ENCODE results near the gene AGPAT1.

The AGPAT1 gene

DNA sequence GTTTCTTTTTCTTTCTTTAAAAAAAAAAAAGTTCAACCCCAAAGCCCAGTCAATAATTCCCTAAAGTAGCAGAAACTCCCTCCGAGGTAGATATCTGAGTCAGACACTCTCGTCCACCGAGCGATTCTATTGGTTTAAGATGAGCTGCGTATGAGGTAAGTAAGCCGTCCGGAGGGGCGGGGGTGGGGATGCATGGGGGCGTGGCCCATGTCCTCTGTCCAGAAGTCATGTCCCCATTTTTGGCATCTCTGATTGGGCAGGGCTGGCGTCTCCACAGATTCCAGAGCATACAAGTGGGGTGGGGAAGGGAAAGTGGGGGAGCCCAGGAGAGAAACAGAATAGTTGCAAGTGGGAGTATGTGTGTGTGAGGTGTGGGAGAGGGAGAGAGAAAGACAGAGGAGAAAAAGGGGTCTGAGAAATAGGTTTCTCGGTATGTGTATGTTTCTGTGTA lies 9.8 kb upstream of the AGPAT1 start:
- peak; percentile 76 for DNase-seq

DNA sequence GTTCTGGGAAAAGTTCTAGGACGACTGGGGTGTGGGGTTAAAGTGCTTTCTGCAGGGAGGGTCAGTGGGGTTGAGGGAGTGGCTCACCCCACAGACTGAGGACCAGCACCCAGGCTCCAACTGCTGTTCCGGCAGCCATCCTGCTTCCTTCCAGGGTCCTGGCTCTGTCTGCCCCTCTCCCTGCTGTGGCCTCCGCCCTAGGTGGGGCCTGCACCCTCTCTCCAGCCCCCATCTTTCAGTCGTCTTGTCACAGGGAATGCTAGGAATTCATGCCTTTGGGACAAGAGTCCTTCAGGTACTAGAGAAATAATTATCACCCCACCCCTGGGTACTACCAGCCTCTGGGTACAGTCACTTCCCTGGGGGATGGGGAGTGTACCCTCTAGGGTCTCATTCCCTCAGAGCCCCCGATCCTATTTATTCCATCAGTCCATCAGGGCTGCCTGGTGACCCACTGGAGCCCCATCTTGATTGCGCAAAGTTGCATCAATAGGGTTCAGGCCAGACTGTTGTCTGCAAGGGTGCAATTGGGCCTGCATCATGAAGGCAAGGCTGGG lies 8.3 kb upstream of the AGPAT1 start, which contains the start of gene AGER:
Gene AGER (minus strand): TSS at position 170 of the 557 bp plus-strand sequence. CDS start 31 bp downstream, at position 139.
- no peak for DNase-seq

DNA sequence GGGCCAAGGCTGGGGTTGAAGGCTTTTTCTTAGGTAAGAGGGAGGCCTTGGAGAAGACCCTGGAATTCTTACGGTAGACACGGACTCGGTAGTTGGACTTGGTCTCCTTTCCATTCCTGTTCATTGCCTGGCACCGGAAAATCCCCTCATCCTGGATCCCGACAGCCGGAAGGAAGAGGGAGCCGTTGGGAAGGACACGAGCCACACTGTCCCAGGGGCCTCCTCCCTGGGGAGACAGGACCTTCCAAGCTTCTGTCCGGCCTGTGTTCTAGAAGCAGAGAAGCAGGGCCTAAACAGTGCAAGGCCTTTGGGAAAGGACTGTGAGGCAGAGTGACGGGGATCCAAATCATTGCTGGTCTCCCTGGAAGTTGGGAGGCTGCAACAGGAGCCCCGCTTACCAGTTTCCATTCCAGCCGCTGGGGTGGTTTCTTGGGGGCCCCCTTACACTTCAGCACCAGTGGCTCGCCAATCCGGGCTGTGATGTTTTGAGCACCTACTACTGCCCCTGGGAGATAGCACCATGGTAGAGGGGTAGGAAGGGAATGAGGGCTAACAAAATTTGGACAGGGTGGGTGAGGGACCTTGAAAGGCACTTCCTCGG lies 7.7 kb upstream of the AGPAT1 start:
- no peak for DNase-seq

DNA sequence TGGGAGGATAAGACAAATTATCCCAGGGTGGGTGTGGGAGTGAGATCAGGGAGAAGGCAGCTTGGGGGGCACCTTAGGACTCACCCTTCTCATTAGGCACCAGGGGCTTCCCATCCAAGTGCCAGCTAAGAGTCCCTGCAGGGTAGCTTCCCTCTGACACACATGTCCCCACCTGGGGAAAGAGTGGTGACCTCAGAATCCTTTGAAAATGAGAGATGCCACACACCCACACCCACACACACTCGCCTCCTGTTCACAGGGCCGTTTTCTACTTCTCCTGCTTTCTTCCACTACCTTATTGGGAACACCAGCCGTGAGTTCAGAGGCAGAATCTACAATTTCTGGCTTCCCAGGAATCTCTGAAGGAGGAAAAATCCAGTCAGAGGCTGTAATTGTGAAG lies 7.1 kb upstream of the AGPAT1 start:
- no peak for DNase-seq

- no peak for DNase-seq
Observed at GRCh38 chr6:32182555-32182981, 6.7 kb upstream of the AGPAT1 start.

GRCh38 chr6:32181915-32182529 lies 6.1 kb upstream of the AGPAT1 start:
- DNase-seq = no peak

DNA sequence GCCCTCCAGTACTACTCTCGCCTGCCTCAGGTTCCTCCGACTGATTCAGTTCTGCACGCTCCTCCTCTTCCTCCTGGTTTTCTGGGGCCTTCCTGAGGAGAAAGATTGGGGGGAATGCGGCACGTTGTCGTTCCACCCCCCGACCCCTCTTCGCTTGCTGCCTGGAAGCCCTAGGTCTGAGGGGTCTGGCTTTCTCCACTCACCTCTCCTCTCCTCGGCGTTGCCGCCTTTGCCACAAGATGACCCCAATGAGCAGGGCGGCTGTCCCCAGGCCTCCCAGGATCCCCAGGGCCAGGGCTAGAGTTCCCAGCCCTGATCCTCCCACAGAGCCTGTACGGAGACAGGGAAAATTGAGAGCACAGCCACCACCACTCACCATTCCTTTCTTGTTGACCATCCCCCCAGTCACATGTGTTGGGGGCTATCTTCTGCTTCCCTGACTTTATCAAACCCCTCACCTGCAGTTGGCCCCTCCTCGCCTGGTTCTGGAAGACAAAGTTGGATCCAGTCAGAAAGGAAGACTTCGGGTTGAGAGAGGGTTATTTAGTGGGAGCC lies 5.3 kb upstream of the AGPAT1 start:
- no peak for DNase-seq

DNA sequence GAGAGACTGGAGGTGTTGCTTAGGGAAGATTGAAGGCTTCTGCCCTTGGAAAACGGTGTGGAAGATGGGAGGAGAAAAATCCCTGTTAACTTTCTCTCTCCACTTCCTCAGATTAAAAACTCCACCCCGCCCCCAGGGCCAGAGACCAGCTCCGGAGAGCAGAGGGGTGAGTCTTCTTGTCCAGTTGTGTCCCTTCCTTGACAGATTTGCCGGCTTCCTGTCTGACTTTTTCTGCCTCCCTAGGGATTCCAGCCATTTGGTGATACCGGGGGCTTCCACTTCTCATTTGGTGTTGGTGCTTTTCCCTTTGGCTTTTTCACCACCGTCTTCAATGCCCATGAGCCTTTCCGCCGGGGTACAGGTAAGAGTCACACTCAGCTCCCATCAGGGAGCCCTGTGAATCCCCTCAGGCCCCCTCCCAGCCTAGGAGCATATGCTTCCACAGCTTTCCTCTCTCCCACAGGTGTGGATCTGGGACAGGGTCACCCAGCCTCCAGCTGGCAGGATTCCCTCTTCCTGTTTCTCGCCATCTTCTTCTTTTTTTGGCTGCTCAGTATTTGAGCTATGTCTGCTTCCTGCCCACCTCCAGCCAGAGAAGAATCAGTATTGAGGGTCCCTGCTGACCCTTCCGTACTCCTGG lies 4.0 kb upstream of the AGPAT1 start:
- no peak for DNase-seq

DNA sequence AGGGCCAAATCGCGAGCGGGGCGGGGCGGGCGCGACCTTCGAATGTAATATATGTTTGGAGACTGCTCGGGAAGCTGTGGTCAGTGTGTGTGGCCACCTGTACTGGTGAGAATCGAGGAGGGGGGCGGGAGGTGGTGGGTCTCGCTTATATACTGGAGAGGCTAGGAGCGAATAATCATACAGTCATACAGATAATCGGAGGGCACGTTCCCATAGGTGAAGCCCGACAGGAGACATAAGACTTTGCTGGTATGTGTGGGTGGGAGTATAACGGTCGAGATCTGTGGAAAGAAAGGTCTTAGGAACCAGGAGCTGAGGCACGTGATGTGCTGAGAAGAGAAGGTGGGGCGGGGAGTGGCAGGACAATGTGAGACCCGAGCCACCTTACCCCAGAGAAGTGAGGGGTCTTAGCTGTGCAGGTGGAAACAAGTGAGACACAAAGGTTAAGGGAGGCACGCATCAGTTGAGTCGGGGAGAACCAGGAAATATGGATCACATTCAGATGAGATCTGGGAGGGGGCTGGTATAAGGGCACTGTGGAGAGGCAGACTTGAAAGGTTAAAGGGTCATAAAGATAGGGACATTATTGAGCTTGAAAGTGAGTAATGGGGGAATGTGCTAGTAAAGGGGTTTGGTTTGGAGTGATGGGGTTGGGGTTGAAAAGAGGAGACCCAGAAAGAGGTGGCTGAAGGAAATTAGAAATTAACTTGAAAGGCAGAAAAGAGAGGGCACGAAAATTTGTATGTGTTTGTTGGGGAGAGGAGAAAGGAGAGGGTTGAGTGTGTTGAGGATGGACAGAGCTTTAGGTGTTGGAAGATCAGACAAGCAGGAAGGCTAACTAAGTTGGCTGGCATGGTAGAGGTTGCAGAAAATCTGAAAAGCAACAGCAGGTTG lies 2.9 kb upstream of the AGPAT1 start:
- DNase-seq = no peak

GRCh38 chr6:32177788-32178546 lies 2.1 kb upstream of the AGPAT1 start, which contains the start of gene RNF5:
Gene RNF5 (plus strand): TSS chr6:32178405. CDS start chr6:32178512, 107 bp downstream.
- peak; percentile 99 for DNase-seq

- DNase-seq = peak; percentile 69
Observed at GRCh38 chr6:32177183-32177787, 1.4 kb upstream of the AGPAT1 start.

- DNase-seq = no peak
Observed at GRCh38 chr6:32176476-32177182, 745 bp upstream of the AGPAT1 start.

DNA sequence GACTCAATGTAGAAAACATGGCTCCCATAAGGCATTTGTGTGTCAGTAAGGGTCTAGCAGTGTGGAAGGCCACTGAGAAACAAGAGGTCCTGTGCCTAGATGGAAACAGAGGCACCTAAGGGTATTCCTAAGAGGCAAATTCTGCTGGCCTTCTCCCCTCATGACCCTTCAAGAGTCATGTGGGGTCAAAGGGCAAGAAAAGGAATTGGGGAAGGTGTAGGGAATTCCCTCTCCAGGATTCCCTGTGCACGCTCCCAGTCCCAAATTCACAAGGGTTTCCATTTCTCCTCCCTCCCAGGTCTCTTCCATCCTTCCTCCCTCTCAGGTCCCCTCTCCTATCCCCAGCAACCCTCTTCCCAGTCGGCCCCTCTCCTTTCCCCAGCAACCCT lies 568 bp downstream of the AGPAT1 start:
- DNase-seq = no peak

DNA sequence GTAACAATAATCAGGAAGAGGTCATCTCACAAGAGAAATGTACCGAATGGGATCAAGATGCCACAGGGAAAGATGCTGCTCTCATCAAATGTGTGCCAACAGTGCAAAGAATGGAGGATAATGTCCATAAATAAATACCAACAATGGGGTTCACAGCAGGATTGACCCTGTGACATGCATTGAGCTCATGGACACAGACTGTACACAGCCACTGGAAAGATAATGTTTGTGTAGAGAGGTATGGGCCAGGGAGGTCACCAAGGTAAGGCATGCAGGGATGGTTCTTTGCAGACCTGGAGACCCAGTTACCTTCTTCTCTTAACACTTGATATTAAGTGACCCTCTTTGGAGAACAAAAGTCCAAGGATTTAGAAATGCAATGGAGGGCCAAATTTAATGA lies 1.5 kb downstream of the AGPAT1 start:
- no peak for DNase-seq

DNA sequence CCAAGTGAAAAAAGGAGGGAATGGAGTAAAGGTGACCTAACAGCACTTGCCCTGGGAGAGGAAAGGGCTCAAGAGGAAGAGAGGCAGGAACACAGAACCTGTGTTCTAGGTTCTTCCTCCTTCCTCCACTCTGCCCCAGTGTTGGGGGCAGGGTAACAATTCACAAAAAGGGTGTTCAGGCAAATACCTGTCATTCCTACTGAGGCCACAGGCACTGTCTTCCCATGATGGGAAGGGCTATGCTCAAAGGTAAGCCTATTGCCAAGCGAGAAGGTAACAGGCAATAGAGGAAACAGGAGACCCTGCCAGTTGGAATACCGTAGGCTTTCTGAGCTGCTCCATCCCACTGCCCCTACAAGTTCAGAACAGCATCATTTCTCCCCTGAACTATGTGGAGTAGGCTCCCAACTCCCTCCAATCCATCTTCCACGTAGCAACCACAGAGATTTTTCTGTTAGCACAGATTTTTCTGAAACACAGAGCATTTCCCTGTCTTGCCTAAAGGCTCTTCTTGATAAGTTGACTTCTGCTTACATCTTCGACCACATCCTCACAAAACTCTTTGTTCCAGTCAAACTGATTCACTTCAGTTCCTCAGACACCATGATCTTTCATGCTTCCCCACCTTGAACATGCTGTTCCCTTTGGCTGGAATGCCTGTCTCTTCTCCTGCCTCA lies 2.7 kb downstream of the AGPAT1 start:
- DNase-seq = no peak

DNA sequence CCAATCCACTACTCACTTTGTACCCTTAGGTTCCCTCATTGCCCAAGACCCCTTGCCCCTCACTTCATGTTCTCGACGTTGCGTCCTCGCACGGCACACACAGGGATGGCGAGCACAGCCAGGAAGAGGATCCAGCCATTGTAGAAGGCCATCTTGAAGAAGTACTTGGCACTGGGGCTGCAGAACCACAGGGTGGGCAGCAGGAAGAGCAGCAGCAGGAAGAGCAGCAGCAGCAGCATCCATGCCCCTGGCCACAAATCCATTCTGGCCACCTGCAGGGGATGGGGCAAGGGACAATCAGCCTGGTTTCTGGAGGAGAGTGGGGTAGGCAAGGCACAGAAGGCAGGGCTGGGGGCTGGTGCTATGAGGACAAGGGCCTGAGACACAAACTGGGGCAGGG lies 4.7 kb downstream of the AGPAT1 start:
- DNase-seq = no peak

DNA sequence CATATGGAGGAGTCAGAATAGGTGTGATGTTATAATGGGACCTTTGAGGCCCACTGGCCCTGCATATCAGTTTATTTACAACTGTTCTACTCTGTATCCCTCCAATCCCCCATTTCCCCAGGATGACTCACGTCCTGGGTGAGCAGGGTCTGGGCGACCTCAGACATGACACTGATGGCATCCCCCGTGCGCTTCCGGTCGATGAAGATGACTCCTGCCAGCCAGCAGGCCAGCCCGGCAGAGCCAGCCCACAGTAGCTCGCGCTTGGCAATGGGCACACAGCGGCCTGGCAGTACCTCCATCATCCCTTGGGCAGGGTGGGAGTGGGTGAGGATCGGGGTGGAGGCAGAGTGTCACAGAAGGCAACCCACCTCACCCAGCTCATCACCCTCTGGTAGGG lies 5.6 kb downstream of the AGPAT1 start:
- DNase-seq = no peak

DNA sequence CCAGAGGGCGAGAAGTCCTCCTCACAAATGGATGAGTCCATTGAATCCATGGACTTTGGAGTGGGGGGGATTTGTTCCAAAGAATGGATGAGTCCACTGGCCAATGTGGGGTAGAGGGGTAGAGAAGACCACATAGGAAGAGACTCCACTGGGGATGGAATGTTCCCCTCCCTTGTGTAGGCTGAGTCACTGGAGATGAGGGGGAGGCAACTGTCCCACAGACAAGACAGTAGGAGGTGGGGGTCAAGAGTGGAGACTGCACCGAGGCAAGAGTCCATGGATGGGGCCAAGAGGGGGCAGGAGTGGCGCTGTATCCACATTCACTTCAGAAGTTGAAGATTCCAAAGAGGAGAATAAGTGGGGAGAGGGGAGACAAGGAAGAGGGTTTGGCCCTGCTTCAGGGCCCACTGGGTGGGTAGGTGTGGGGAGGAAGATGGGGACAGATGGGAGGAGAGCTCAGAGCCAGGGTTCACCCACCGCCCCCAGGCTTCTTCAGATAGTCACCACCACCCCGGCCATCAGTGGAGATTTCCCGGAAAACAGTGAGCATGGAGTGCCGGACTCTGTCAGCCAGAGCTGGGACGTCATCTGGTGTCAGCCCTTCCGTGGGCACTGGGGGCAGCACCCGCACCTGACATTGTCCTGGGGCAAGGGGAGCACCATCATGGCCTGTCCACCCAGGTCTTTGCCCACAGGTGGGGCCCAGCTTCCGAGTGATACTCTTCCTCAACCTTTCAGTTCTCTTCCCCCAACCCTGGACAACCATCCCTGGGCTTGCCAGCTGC lies 6.9 kb downstream of the AGPAT1 start:
- no peak for DNase-seq

- DNase-seq = no peak
Observed at GRCh38 chr6:32168350-32168749, 7.5 kb downstream of the AGPAT1 start.

Data from CD4-positive, alpha-beta T cell treated with Interleukin-12 subunit alpha and Interleukin-12 subunit beta, for 1 hour (primary cell).